A172 (cell line): ENCODE measurements around the gene CADM3. TPM values are rescaled to one million over a fixed set of nuclear protein-coding genes. Genes with fewer than 3 reads are reported as not detected.

ENCODE experiments used
- total RNA-seq: library from RNA; depleted of rRNA; stranded (reverse); fragments of >200 nt; shearing (Covaris generic); gene quantifications from 2 replicates; pipeline ENCODE4 v1.2.3, GENCODE V29; 2014; rRNA removed

The CADM3 gene
- total RNA-seq, 1 experiment from 2014 or later, result 0.26 TPM

Other genes starting within 250 kb of the CADM3 start
- gene PYHIN1, start 240.1 kb upstream of the CADM3 start, total RNA-seq, result not detected in 2 replicates
- 52.3 and 58.7 TPM in 2 replicates for gene IFI16, start 161.7 kb upstream of the CADM3 start, total RNA-seq
- gene AIM2, start 94.8 kb upstream of the CADM3 start, total RNA-seq, result not detected in 2 replicates
- not detected in 2 replicates for gene ACKR1, start 33.3 kb downstream of the CADM3 start, total RNA-seq
- gene FCER1A, start 130.7 kb downstream of the CADM3 start, total RNA-seq, result not detected in 2 replicates